HepG2 (cell line): Measurements from ENCODE around the gene ASXL1. TPM values are rescaled to one million over a fixed set of nuclear protein-coding genes. Genes with fewer than 3 reads are reported as not detected.

Source experiments
- ATAC-seq: fragments of 200-7000 bp; cut with Tn5 transposase; 3 replicates; pipeline ENCODE4 v1.9.1; 2020; ENCODE audit warnings: mild to moderate bottlenecking, moderate library complexity
- BruUV-seq: library from RNA; stranded (reverse); fragments of 400-500 nt; replicated peaks from 2 replicates; lab custom pipeline; 2021; lab: Mats Ljungman, UMichigan
- CTCF ChIA-PET: fragments of 300-600 bp; formaldehyde crosslinking; extraction: SDS; loops from one replicate; lab custom pipeline; 2021; ENCODE audit warnings: low total read pairs, inconsistent platforms, low intra/inter-chr PET ratio; lab: Yijun Ruan, JAX
- POLR2A ChIA-PET: fragments of 350-600 bp; sonication (Branson Sonifier 250); formaldehyde crosslinking; loops from one replicate; lab custom pipeline; 2020; ENCODE audit warnings: antibody characterized with exemption, inconsistent platforms; lab: Yijun Ruan, JAX
- DNase-seq: peaks from one replicate; pipeline ENCODE4 v3.0.0-alpha.2; 2015; ENCODE audit warnings: low spot score
- FAIRE-seq: peaks from 3 replicates; lab custom pipeline; 2011; peaks lifted over from hg19 to GRCh38; lab: Jason Lieb, UNC
- H2AFZ ChIP-seq: one replicate; pipeline ENCODE4 v1.6.1; 2011; ENCODE audit warnings: low read length, inconsistent platforms
- H3K27ac ChIP-seq: fragments of 300-600 bp; 3 replicates; pipeline ENCODE4 v1.8.0; 2011; ENCODE audit warnings: mixed run types, mild to moderate bottlenecking, mixed read lengths, low read length, inconsistent platforms; ENCODE audit not compliant: insufficient read depth; ENCODE audit errors: extremely low read length
- H3K27me3 ChIP-seq, 2 experiments: fragments of 200-600 bp in 1 of 2; 2 replicates in 1 of 2; 3 replicates in 1 of 2; pipeline versions ENCODE4 v1.6.0 to v1.8.0; 2011; ENCODE audit warnings: low read length in 2 of 2, mild to moderate bottlenecking in 2 of 2, moderate library complexity in 2 of 2, inconsistent platforms in 1 of 2; ENCODE audit not compliant: insufficient read depth in 2 of 2, control insufficient read depth in 1 of 2
- H3K36me3 ChIP-seq, 2 experiments: fragments of 200-600 bp in 1 of 2; replicated peaks in 1 of 2; 2 replicates in 1 of 2; 3 replicates in 1 of 2; pipeline versions ENCODE4 v1.5.1 to v1.8.0; 2011; ENCODE audit warnings: low read length in 2 of 2, inconsistent platforms in 1 of 2; ENCODE audit not compliant: insufficient read depth in 2 of 2, control insufficient read depth in 1 of 2
- H3K4me1 ChIP-seq: 2 replicates; pipeline ENCODE4 v1.5.1; 2012; ENCODE audit warnings: low read length, inconsistent platforms; ENCODE audit not compliant: insufficient read depth
- H3K4me2 ChIP-seq: 2 replicates; pipeline ENCODE4 v1.6.0; 2011; ENCODE audit warnings: low read depth, low read length, inconsistent platforms
- H3K4me3 ChIP-seq, 3 experiments: fragments of 200-600 bp in 1 of 3; sonication (generic), shearing (Covaris generic) in 1 of 3; replicated peaks in 1 of 3; 2 replicates each; pipeline ENCODE4 v1.5.1; 2011 to 2016; ENCODE audit warnings: low read length in 3 of 3, inconsistent platforms in 2 of 3, low read depth in 2 of 3, mild to moderate bottlenecking in 2 of 3, control low read depth in 1 of 3, mixed read lengths in 1 of 3; ENCODE audit not compliant: insufficient read depth in 1 of 3
- H3K79me2 ChIP-seq: one replicate; pipeline ENCODE4 v1.6.1; 2011; ENCODE audit warnings: low read length, inconsistent platforms; ENCODE audit not compliant: insufficient read depth
- H3K9ac ChIP-seq: 2 replicates; pipeline ENCODE4 v1.6.0; 2011; ENCODE audit warnings: mild to moderate bottlenecking, low read depth, low read length, inconsistent platforms; ENCODE audit not compliant: insufficient read depth
- H3K9me3 ChIP-seq: 2 replicates; pipeline ENCODE4 v1.5.1; 2012; ENCODE audit warnings: mild to moderate bottlenecking, low read length
- H4K20me1 ChIP-seq: 2 replicates; pipeline ENCODE4 v1.6.0; 2011; ENCODE audit warnings: inconsistent platforms, mild to moderate bottlenecking, low read length, moderate library complexity; ENCODE audit not compliant: insufficient read depth
- AKAP8 ChIP-seq: sonication (generic); formaldehyde crosslinking; IDR thresholded peaks from 2 replicates; pipeline ENCODE4 v1.5.1; 2020; ENCODE audit warnings: mild to moderate bottlenecking, missing genetic modification reagents
- BRF2 ChIP-seq: sonication (generic); formaldehyde crosslinking; IDR thresholded peaks from 2 replicates; pipeline ENCODE4 v1.8.1; 2022; ENCODE audit warnings: mild to moderate bottlenecking, missing genetic modification reagents
- E2F1 ChIP-seq: sonication (generic); formaldehyde crosslinking; IDR thresholded peaks from 2 replicates; pipeline ENCODE4 v1.5.0; 2020; ENCODE audit warnings: missing genetic modification reagents
- HNRNPL ChIP-seq: fragments of 200-400 bp; formaldehyde crosslinking; IDR thresholded peaks from 2 replicates; pipeline ENCODE4 v1.6.1; 2017; ENCODE audit warnings: mild to moderate bottlenecking, low read depth, low read length
- JUN ChIP-seq: sonication (generic); formaldehyde crosslinking; IDR thresholded peaks from 2 replicates; pipeline ENCODE4 v1.4.0; 2020; ENCODE audit warnings: mild to moderate bottlenecking, missing genetic modification reagents
- KLF6 ChIP-seq: IDR thresholded peaks from 2 replicates; pipeline ENCODE4 v1.8.0; 2016; ENCODE audit warnings: missing biosample characterization, missing genetic modification reagents
- MEF2D ChIP-seq: sonication (generic); formaldehyde crosslinking; IDR thresholded peaks from 2 replicates; pipeline ENCODE4 v1.5.1; 2020; ENCODE audit warnings: mild to moderate bottlenecking, missing genetic modification reagents
- SALL1 ChIP-seq: sonication (generic); formaldehyde crosslinking; IDR thresholded peaks from 2 replicates; pipeline ENCODE4 v1.8.0; 2022; ENCODE audit warnings: mild to moderate bottlenecking, missing genetic modification reagents
- SAP130 ChIP-seq: IDR thresholded peaks from 2 replicates; pipeline ENCODE4 v1.6.1; 2016; ENCODE audit warnings: low read depth
- SNRNP70 ChIP-seq: fragments of 200-400 bp; formaldehyde crosslinking; IDR thresholded peaks from 2 replicates; pipeline ENCODE4 v1.6.1; 2017; ENCODE audit warnings: mild to moderate bottlenecking, low read depth, low read length, moderate library complexity
- STAT6 ChIP-seq: sonication (generic); formaldehyde crosslinking; IDR thresholded peaks from 2 replicates; pipeline ENCODE4 v1.4.0; 2020; ENCODE audit warnings: missing genetic modification reagents, mild to moderate bottlenecking, borderline replicate concordance
- ZNF18 ChIP-seq: sonication (generic); formaldehyde crosslinking; IDR thresholded peaks from 2 replicates; pipeline ENCODE4 v1.8.0; 2022; ENCODE audit warnings: mild to moderate bottlenecking, missing genetic modification reagents; ENCODE audit not compliant: insufficient replicate concordance
- ZNF468 ChIP-seq: sonication (generic); formaldehyde crosslinking; IDR thresholded peaks from 2 replicates; pipeline ENCODE4 v1.8.0; 2022; ENCODE audit warnings: mild to moderate bottlenecking, moderate library complexity, missing genetic modification reagents
- ZNF691 ChIP-seq: sonication (generic); formaldehyde crosslinking; IDR thresholded peaks from 2 replicates; pipeline ENCODE4 v1.4.0; 2020; ENCODE audit warnings: missing genetic modification reagents, low read depth, mild to moderate bottlenecking, borderline replicate concordance
- ZNF879 ChIP-seq: sonication (generic); formaldehyde crosslinking; IDR thresholded peaks from 2 replicates; pipeline ENCODE4 v1.8.1; 2023; ENCODE audit warnings: missing genetic modification reagents
- WGBS: methylation state at CpG from one replicate; pipeline ENCODE4 v1.1.6; 2017; ENCODE audit warnings: low lambda C conversion rate; 5-methylcytosine and 5-hydroxymethylcytosine counted together
- in situ Hi-C: cut with HindIII; loops from 2 replicates; pipeline ENCODE4 v1.10.0; 2017; ENCODE audit warnings: low pct_unique_long_range_greater_than_20kb; ENCODE audit not compliant: extremely low pct_ligation_motif_present
- intact Hi-C: fragments of 100-400 bp; cut with micrococcal nuclease; formaldehyde crosslinking; loops from one replicate; pipeline ENCODE4 v1.10.0; 2022; ENCODE audit not compliant: unreplicated experiment
- polyA plus RNA-seq, 8 experiments: library from polyadenylated mRNA; depleted of rRNA in 3 of 8; stranded (reverse) in 7 of 8; unstranded in 1 of 8; fragments of >200 nt; fragmentation: Illumina TruSeq in 4 of 8; extraction: Trizol in 4 of 8; gene quantifications; 2 replicates each; pipeline versions ENCODE4 v1.2.1 to v1.2.3, GENCODE V29; 2011 to 2016; ENCODE audit warnings: low read depth in 4 of 8, missing spikeins in 1 of 8, mixed read lengths in 1 of 8; ENCODE audit not compliant: insufficient read depth in 1 of 8
- total RNA-seq, 5 experiments: library from RNA; depleted of rRNA; stranded (reverse); fragments of >200 nt; fragmentation: Illumina TruSeq; extraction: Trizol; gene quantifications; 2 replicates each; pipeline ENCODE4 v1.2.3, GENCODE V29; 2016; ENCODE audit warnings: low read depth in 1 of 5

Gene ASXL1
- total and polyA plus RNA-seq, 2 of the 13 experiments (the other 11 are each of a cell fraction or from before 2014, with no cell fraction given), result 62.1 to 74.8 TPM

GRCh38 chr20:32446301-32447100, 88.4 kb downstream of the ASXL1 start:
- peak; percentile 34 for ATAC-seq
- ChIA-PET CTCF (no interaction called here), POLR2A (interaction anchor here (0.8 to 1.0 kb wide), 2 partner anchors 9 to 81 kb away, joined by 3 read pairs; no protein-coding TSS in a partner anchor)
- no TSS peak for BruUV-seq
- in situ Hi-C loops, result no loop called here
- Histone ChIP-seq H3K27me3 (no peaks in the 10 kb centered on the region), H3K9me3 (no peaks in the 10 kb centered on the region), H2AFZ (no peak overlapping the region), H3K9ac (no peak overlapping the region), H3K4me2 (no peak overlapping the region), H3K27ac (no peak overlapping the region), H3K79me2 (no peaks in the 10 kb centered on the region), H3K4me3 (no peak overlapping the region), H3K36me3 (peaks cover 38 to 86% of the 10 kb centered on the region in 2 experiments), H3K4me1 (peaks cover 24% of the 10 kb centered on the region), H4K20me1 (peaks cover 19% of the 10 kb centered on the region; the same call in 1 of the 2 replicates)
- FAIRE-seq, result no peak
- intact Hi-C loops, result no loop called here
- 97% methylated on average over 14 of the region's 14 CpGs for WGBS
- DNase-seq, result no peak
- no peak for TF ChIP-seq KLF6 (CRISPR knock-in tag)
- no peak for TF ChIP-seq BRF2 (CRISPR knock-in tag)
- no peak for TF ChIP-seq ZNF879 (CRISPR knock-in tag)
- TF ChIP-seq ZNF691 (CRISPR knock-in tag), result no peak
- peak; percentile 61; the same call in 1 of the 2 replicates for TF ChIP-seq HNRNPL
- TF ChIP-seq ZNF18 (CRISPR knock-in tag), result no peak
- TF ChIP-seq JUN (CRISPR knock-in tag), result no peak
- TF ChIP-seq SAP130 (CRISPR knock-in tag), result no peak
- TF ChIP-seq STAT6 (CRISPR knock-in tag), result no peak
- TF ChIP-seq MEF2D (CRISPR knock-in tag), result no peak
- TF ChIP-seq ZNF468 (CRISPR knock-in tag), result 0 out of 2 replicates have a peak, but pooled peaks have one; percentile 66
- TF ChIP-seq AKAP8 (CRISPR knock-in tag), result peak; percentile 69; the same call in 1 of the 2 replicates
- no peak for TF ChIP-seq SALL1 (CRISPR knock-in tag)
- no peak for TF ChIP-seq E2F1
- no peak for TF ChIP-seq SNRNP70
